Body of pancreas (tissue), 4 donors: ENCODE results near the gene CTIF.

Experiments
- POLR2A ChIP-seq, 3 donors: fragments of 450-650 bp; IDR thresholded peaks; one replicate each; pipeline ENCODE4 v1.6.1; 2016; ENCODE audit warnings: antibody characterized with exemption in 3 of 3, mild to moderate bottlenecking in 2 of 3
- TF ChIP-seq, protein P1 (sequence below), 7 experiments: fragments of 450-650 bp in 4 of 7; fragments of 200-600 bp in 3 of 7; sonication (generic) in 3 of 7; IDR thresholded peaks; one replicate each; pipeline ENCODE4 v1.5.1; 2016 to 2019; ENCODE audit warnings: antibody characterized with exemption in 7 of 7

DNA sequence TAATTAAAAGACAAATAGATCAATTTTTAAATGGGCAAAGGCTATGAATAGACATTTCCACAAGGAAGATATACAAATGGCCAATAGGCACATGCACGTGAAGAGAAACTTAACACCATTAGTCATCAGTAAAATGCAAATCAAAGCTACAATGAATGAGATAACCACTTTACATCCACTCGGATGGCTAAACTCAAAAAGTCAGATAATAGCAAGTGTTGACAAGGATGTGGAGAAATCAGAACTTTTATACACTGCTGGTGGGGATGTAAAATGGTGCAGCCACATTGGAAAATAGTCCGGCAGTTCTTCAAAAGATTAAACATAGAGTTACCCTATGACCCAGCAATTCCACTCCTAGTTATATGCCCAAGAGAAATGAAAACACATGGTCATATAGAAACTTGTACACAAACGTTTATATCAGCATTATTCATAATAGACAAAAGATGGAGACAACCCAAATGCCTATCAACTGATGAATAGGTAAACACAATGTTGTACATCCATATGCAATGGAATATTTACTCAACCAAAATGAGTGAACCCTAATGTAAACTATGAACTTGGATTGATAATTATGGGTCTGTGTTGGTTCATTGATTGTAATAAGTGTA is 360.8 kb downstream of the CTIF start:
- TF ChIP-seq, protein P1, sequence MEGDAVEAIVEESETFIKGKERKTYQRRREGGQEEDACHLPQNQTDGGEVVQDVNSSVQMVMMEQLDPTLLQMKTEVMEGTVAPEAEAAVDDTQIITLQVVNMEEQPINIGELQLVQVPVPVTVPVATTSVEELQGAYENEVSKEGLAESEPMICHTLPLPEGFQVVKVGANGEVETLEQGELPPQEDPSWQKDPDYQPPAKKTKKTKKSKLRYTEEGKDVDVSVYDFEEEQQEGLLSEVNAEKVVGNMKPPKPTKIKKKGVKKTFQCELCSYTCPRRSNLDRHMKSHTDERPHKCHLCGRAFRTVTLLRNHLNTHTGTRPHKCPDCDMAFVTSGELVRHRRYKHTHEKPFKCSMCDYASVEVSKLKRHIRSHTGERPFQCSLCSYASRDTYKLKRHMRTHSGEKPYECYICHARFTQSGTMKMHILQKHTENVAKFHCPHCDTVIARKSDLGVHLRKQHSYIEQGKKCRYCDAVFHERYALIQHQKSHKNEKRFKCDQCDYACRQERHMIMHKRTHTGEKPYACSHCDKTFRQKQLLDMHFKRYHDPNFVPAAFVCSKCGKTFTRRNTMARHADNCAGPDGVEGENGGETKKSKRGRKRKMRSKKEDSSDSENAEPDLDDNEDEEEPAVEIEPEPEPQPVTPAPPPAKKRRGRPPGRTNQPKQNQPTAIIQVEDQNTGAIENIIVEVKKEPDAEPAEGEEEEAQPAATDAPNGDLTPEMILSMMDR (IDR thresholded peaks at IDR 0.05), result no peak
- TF ChIP-seq POLR2A (IDR thresholded peaks at IDR 0.05), result no peak
